ENCODE data around the gene SIRT6.

DNA sequence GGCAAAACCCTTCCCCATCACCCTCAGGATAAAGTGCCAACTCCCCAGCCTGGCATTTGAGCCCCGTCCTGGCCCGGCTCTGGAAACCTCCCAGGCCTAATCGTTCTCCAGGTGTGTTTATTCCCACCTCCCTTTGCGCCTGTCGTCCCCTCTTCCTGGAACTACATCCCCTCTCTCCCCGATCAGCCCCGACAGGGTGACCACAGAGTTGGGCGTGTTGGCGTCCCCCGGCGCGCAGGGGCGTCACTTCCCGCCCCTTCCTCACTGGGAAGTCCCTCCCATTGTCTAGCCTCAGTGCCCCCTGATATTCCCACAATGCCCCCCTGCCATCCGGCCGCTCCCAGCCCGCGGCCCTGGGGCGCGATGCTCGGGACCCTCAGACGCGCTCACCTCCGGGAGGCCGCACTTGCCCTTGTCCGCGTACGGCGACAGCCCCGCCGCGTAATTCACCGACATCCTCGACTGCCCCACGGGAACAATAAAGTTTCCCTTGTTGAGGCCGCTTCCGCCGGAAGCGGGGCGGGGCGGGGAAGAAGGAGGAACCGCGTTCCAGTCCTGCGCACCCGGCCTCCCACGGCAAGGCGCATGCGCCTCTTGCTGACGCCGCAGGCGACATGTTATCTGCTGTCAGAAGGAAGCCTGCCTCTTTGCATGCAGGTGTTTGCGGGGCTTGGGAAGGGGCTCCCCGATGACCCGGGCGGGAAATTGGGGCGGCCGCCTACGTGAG, at the start of gene SIRT6, which contains the start of gene ANKRD24:
- TF ChIP-seq POLR2A (IDR thresholded peaks at IDR 0.05): peak; percentile 88
- TF ChIP-seq, protein P1, sequence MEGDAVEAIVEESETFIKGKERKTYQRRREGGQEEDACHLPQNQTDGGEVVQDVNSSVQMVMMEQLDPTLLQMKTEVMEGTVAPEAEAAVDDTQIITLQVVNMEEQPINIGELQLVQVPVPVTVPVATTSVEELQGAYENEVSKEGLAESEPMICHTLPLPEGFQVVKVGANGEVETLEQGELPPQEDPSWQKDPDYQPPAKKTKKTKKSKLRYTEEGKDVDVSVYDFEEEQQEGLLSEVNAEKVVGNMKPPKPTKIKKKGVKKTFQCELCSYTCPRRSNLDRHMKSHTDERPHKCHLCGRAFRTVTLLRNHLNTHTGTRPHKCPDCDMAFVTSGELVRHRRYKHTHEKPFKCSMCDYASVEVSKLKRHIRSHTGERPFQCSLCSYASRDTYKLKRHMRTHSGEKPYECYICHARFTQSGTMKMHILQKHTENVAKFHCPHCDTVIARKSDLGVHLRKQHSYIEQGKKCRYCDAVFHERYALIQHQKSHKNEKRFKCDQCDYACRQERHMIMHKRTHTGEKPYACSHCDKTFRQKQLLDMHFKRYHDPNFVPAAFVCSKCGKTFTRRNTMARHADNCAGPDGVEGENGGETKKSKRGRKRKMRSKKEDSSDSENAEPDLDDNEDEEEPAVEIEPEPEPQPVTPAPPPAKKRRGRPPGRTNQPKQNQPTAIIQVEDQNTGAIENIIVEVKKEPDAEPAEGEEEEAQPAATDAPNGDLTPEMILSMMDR (IDR thresholded peaks at IDR 0.05): no peak

Data from transverse colon (tissue), 3 donors.